ENCODE measurements around the gene MLKL.
"Not testable (repeated sequence)": the region's sequence is repeated elsewhere in the genome, so short reads cannot be mapped to it uniquely, and the experiment has no call there.

The MLKL gene

DNA sequence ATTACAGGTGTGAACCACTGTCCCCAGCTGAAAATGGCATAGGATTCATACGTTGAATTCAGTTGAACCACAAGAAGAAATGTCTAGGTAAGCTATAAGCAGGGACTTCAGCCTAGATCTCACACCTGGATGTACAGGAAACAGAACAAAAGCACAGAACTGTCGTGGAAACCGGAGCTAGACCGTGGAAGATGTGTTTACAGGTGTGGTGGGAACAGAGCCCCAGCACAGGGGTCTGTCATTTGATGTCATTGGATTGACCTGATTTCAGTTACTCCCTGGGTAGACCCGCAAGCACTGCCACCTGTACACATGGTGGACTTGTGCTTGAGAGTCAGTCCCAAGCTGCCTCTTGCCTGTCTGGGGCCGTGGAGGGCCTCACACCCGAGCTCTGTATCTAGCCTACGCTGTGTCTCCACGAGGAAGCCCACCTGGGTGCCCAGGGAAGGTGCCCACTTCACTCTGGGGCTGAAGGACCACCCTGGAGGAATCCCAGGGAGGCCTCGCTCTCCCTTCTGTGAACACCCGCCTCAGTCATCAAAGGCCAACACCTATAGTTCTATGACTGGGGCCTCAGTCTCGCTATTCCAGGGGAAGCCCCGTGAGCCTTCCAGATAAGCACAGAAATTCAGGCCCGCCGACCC is 32.2 kb upstream of the MLKL start:
- DNase-seq (ENCODE audit: low read depth): no peak

DNA sequence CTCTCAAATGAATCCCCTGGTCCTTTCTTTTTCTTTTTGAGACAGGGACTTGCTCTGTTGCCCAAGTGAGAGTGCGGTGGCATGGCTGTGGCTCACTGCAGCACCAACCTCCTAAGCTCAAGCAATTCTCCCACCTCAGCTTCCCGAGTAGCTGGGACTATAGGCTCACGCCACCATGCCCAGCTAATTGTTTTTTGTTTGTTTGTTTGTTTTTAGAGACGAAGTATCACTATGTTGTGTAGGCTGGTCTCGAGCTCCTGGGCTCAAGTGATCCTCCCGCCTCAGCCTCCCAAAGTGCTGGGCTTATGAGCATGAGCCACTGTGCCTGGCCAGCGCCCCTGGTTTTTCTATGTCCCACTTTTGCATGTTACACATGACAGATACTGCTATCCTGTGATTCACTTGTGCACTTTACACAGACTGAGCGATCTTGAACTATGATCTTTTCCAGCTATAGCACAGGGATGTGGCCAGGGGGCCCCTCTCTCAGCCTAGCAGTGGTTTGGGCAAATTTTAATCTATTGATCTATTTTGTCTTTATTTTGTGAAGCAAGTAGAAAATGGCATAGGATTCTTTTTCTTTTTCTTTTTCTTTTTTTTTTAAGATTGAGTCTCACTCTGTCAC is 31.3 kb upstream of the MLKL start:
- no peak for DNase-seq (ENCODE audit: low read depth)

DNA sequence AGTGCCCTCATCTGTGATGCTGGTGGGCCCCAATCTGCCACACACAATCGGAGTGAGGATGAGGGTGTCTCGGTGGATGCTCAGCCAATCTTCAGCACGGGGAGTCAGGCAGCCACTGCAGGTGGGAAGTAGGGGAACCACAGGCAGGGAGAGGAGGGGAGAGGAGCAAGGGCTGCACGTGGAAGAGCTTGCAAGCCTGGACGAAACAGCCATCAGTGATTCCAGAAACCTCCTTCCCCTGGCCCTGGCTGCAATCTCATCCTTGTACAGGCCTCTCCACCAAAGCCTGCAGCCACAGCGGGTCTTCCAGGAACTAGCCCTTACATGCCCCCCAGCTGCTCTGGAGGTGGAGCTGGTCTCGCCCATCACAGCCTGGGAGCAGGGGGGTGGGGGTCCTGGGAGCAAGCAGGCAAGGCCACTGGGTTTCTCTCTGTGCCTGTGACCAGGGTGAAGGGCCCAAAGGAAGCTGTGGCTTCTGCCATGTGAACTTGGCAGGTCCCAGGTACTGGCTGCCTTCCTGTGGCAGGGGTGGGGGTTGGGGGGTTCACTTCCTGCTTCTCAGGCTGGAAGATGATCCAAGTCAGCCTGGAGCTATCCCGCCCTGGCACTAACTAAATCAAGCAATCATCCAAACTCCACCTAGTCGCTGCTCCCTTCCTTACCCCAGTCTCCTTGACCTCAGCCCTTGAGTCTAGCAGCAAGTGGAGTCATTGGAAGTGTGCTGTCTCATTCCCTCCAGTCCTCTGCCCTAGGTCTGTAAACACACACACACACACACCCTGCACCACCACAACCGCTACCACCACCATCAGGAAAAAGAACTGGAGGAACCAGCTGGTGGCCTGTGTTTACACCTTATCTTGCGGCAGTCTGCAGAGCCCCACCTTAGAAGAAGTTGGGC is 29.4 kb upstream of the MLKL start:
- no peak for DNase-seq (ENCODE audit: low read depth)

DNA sequence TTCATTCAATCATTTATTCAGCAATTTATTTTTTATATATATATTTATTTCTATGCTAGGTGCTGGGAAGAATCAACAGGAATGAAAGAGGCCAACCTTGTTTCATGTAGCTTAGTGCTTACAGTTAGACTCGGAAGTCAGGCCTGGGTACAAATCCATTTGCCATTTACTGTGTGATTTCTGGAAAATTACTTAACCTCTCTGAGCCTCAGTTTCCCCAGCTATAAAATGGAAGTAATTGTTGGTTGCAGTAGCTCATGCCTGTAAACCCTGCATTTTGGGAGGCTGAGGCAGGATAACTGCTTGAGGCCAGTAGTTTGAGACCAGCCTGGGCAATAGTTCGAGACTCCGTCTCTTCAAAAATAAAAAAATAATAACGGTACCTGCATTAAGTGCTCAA is 27.2 kb upstream of the MLKL start:
- DNase-seq (ENCODE audit: low read depth): no peak

DNA sequence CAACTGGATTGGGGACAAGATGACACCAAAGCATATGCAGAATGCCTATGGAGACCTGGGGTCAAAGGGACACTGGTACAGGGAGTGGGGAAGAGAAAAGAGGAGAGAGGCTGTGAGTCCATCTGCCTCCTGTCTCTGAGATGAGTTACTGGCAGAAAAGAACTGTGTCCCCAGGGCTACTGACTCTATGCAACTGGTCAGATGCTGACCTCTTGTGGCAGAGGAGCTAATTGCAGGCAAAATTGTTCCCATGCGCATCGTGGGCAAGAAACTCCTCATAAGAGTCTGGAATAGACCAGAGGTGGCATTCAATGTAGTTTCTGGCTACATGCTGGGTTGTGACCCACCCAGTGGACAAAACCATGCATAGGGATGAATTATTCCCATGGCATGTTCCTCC is 26.1 kb upstream of the MLKL start:
- DNase-seq (ENCODE audit: low read depth): peak; percentile 17

DNA sequence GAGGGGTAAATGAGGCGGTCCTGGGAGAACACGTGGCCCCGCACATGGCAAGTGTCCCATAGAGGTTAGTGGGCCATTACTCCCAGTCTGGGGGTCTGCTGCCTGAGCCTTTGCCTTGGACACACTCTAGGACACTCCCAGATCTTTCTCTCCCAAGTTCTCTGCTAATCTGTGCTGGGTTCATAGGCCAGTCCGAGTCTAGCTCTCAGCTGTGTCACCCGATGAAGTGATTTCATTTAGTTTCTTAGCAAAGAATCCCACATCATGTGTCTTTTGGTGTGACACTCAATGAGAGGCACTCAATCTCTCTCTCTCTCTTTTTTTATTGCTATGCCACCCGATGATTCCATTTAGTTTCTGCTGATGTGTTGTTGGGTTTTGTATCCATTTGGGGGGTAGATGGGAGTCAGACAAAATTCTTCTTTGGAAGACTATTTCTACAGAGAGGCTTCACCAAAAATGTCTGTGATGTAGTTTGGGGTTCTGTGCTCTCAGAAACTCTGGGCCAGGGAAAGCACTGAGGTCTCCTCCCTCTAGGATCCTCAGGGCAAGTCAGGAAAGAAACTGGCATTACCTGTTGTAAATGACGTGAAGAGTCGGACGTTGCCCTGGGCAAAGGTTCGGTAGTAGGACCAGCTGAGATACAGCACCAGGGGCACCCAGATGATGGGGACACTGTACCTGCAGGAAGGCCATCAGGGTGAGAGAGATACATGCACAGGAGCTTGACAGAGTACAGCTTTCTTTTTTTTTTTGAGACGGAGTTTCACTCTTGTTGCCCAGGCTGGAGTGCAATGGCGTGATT is 25.2 kb upstream of the MLKL start:
- DNase-seq (ENCODE audit: low read depth): no peak

DNA sequence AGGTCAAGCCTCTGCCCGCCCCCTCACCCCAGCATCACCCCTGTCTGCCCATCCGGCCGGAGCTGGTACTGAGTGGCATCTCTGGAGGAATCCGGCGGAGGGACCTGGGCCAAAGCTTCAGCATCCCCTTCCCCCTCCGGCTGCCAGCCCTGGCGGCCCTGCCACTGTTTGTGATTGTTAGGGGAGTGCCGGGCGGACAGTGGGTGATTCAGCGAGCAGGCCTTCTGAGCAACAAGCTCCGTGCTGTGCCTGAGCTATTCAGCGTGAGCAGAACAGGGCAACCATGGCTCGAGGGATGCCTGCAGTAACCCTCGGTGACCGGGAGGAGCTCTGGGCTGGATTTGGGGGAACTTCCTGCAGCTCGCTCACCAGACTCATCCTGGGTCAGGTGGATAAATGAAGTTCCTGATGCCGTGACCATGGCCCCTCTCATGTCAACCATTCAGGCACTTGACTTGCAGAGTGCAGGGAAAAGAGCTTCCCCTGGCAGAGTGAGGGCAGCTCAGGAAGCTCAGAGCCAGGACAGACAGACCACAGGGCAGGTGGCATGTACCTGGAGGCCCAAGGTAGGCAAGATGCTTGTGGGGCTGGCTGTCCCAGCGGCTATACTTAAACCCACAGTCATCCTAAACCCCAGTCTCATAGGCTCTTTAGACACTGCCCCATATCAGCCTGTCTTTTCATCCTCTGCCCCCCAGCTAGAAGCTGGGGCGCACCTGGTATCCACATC is 24.3 kb upstream of the MLKL start:
- DNase-seq (ENCODE audit: low read depth): no peak

DNA sequence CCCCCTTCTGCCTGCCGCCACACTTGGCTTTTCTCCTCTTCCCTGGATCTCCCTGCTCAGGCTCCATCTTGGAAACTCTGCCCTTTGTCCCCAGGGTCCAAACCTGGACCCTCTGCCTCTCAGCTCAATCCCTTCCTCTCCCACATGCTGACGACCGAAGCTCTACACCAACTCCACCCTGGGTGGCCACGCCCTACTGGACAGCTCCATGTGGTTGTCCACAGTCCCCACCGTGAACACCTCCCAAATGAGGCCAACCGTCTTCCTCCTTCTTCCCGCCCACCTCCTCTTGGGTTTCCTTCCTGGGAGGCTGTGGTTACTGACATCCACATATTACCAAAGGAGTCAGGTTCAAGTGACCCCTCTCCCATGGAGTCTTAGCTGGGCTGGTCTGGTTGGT is 22.6 kb upstream of the MLKL start:
- DNase-seq (ENCODE audit: low read depth): no peak

DNA sequence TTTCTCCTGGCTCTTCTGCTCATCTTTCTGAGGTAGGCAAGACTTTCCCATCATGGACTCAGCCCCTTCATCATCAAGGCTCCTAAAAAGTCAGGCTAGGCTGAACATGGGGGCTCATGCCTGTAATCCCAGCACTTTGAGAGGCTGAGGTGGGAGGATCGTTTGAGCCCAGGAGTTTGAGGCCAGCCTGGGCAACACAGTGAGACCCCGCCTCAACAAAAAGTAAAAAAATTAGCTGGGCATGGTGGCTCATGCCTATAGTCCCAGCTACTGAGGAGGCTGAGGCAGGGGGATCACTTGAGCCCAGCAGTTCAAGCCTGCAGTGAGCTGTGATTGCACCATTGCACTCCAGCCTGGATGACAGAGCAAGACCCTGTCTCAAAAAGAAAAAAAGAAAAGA is 21.5 kb upstream of the MLKL start:
- not testable (repeated sequence) for DNase-seq (ENCODE audit: low read depth)

DNA sequence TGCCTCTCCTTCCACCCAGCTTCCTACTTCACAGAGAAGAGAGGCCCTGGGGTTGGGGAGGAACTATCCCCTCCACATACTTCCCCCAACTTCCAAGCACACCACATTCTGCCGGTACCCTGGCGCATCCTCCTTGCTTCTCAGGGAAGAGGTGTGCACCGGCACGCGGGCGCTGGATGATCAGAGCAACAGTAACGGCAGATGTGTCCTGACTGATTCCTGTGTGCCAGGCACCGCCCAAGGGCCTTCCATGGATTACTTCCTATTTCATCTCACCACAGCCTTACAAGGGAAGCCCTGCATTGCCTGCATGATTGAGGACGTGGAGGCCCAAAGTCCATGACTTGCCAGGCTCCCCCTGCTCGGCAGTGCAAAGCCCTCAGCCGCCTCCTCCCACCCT is 21.1 kb upstream of the MLKL start:
- DNase-seq (ENCODE audit: low read depth): no peak

DNA sequence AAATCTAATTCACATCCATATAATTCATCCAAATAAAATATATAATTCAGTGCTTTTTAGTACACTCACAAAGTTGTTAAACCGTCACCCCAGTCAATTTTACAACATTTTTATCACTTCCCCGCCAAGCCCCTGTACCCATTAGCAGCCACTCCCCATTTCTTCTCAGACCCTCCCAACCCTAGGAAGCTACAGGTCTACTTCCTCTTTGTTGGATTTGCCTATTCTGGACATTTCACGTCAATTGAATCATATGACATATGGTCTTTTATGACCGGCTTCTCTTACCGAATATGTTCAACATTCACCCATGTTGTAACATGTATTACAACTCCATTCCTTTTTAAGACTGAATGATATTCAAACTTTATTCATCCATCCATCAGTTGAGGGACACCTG is 19.9 kb upstream of the MLKL start:
- DNase-seq (ENCODE audit: low read depth): no peak

DNA sequence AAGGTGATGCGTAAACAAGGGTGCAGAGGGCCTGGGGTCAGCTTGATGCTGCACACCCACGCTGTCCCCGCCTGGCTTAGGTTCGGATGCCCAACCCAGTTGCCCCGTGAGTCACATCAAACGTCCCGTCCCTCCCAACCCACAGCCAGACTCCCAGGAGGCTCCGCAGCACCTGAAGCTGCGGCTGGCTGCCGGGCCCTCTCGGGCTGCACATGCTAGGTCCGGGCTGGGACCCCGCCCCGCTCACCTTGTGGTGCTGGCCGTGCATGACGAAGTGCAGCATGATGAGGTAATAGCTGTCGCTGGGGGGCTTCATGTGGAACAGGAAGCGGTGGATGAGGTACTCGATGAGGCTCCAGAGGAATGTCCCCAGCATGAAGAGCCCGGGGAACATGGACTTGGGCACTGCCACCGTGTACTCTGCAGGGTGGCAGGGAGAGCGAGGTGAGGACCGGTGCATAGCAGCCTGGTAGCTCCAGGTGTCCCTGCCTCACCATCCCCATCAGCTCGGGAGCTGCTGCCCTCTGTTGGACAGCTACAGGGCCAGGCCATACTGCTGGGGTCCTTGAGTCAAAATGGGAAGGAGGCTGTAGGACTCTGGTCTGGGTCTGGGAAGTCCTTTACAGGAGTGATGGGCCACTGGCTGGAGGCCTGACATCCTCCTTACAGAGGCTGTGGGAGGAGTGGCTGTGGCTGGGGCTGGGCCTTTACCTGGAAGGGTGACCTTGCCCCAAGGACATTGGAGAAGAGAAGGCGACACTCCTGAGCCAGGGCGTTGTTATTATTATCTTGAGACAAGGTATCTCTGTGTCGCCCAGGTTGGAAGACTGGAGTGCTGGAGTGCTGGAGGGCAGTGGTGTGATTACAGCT is 18.3 kb upstream of the MLKL start:
- no peak for DNase-seq (ENCODE audit: low read depth)

DNA sequence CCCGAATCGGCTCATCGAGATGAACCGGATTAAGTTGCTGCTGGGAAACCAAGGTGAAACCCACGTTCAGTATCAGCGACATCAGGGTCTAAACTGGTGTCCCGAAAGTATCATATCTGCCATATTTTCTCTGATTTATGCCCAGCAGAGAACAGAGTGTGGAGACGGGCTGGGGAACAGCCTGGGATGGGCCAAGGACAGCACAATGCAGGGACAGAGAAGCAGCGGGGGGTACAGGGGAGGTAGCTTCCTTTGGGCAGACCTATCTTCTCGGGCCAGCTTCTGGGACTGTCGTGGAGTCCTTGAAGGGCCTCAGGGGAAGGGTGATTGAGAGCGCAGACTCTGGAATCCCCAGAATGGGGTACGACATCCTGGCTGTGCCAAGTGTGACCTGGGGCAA is 17.5 kb upstream of the MLKL start:
- DNase-seq (ENCODE audit: low read depth): no peak

DNA sequence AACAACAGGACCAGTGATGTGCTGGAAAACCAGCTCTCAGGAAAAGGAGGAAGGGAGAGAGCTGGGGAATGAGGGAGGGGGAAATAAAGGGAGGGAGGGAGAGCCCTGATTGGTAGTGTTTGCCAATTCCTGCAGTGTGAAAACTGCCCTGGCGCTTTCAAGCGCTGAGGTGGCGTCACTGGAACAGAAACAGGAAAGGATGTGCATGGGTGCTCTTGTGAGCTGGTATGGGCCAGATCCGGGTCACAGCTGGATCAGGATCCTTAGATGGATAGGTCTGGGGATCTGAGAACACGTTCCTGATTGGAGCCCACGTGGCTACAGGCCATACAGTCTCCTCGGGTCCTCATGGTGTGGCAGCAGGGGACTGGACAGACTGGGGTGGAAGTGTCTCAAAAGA is 16.7 kb upstream of the MLKL start:
- DNase-seq (ENCODE audit: low read depth): no peak

DNA sequence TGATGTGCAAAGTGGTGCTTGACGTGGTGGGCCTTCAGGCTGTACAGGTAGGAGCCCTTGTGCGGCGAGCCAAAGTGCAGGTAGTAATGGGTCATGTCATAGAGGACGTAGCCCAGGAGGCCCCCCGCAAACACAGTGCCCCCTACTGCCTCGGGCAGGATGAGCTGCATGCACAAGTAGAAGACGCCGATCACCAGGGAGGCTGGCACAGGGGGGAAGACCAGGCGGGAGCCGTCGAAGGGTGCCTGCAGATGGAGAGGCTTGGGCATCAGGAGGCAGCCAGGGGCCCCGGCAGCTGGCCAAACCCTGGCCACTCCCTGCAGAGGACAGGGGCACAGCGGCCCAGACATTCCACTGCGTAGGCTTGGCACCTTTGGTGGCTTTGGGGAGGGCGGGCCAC is 15.7 kb upstream of the MLKL start:
- no peak for DNase-seq (ENCODE audit: low read depth)

DNA sequence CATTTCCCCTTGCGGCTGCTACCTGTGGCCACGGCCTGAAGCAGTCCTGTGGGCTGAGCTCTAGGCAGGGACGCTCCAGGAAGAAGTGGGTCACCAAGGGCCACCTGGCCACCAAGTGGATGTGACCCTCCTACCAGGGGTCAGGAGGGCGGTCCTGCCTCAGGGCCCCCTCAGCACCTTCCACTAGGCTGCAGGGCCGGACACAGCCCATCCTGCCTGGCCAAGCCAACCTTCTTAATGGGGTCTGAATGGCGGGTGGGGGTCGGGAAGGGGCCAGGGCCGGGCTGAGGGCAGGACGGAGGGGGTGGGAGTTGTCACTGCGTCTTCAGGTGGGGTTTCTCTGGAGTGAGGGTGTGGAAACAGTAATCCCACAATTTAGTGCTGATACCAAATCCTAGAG is 13.2 kb upstream of the MLKL start:
- DNase-seq (ENCODE audit: low read depth): no peak

DNA sequence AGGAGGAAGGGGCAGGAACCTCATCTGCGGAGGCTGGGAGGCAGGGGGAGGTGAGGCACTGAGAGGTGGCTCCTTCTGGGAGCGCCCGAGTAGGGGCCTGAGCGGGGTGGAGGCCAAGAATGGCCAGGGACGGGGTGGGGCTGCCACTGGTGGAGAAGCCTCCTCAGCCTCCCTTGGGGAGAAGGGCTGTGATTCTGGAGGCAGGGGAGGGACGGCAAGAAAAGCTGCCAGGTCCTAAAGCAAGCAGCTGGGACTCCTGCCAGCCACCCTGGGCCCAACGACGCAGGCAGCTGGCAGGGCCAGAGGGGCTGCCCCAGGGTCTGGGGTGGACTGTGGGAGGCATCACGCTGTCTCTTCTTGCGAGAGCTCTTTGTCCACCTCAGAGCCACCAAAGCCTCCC is 12.7 kb upstream of the MLKL start:
- no peak for DNase-seq (ENCODE audit: low read depth)

DNA sequence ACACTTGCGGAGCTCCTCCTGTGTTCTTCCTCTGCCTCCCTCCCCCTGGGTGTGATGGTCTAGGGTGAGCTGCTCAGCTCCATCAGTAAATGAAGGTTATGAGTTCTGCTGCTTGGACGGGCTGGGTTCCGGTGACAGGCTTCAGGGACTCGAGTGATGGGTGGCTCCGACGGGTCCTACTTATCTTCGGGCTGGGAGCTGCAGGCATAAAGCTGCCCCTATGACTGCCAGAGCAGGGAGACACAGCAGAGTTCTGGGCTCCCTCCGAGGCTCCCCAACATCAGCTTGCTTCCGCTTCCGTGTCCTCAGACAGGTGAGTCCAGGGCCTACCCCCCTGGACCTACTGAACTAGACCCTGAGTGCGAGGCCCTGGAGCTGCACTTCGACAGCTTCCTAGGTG is 11.3 kb upstream of the MLKL start:
- DNase-seq (ENCODE audit: low read depth): no peak

DNA sequence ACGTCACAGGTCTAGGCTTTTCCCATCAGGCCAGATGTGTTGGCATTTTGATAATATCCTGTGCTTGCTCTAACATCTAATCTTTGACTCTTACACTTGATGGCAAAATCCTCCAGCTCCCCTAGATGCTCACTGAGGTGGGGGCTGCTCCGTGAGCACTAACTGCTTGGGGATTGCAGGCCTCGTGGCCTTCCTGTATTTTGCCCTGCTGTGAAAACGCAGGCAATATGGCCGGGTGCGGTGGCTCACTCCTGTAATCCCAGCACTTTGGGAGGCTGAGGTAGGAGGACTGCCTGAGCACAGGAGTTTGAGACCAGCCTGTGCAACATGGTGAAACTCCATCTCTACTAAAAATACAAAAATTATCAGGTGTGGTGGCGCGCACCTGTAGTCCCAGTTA is 9.7 kb upstream of the MLKL start:
- no peak for DNase-seq (ENCODE audit: low read depth)

DNA sequence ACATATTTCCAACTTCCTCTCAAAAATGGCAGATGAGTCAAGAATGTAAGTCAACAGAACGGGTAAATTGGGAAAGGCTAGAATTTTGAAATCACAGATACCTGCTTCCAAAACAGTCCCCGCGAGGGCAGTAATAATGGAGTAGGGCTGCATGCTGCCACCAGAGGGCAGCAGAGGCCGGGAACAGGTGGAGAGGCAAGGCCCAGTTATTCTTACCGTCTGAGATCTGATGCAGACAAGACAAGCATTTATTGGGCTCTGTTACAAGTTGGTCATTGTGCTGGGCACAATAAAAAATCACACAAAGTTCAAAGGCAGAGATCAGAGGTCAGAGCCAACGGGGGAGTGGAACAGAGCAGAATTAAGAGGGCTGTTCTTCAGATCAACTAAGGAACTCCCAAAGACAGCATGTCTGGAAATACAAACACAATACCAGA is 8.8 kb upstream of the MLKL start:
- peak; percentile 63 for DNase-seq (ENCODE audit: low read depth)

DNA sequence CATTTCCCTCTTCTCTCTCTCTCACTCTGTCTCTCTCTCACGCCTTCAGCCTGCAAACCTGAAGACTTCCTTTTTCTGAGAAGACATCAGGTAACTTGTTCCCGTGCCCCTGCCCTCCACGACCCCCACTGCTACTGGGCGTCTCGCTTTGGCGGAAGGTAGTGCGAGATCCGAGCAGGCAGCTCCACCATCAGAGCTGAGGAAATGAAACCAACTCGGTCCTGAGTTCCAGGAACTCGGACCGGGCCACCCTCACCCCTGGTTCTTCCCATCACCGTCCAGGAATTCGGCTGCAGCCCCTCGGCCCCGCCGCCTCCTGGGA is 585 bp downstream of the MLKL start:
- peak; percentile 10 for DNase-seq (ENCODE audit: low read depth)

Data from stimulated activated CD8-positive, alpha-beta memory T cell treated with anti-CD3 and anti-CD28 coated beads, Interleukin-4, amount 100 ng/mL, for 24 hours (primary cell).